Posterior vena cava (tissue), 2 donors: ENCODE measurements around the gene SIK1. TPM values are rescaled to one million over a fixed set of nuclear protein-coding genes. Genes with fewer than 3 reads are reported as not detected.
"Not testable (repeated sequence)": the region's sequence is repeated elsewhere in the genome, so short reads cannot be mapped to it uniquely, and the experiment has no call there.

Experiments used
- DNase-seq: peaks from one replicate; pipeline ENCODE4 v3.0.0-alpha.2; 2020; ENCODE audit warnings: low spot score
- intact Hi-C, 2 donors: fragments of 100-400 bp; cut with DNase I; formaldehyde crosslinking; loops; one replicate each; pipeline versions ENCODE4 v1.14.1 to v1.14.2; 2022 to 2023
- total RNA-seq, 2 donors: library from RNA; stranded (reverse); fragmentation: NEBNext Ultra II Directional; extraction: Animal tissue kit (Norgen Biotek cat#: 25700); gene quantifications; one replicate each; pipeline ENCODE4 v1.2.1, GENCODE V29; 2021
- donor health status: DM: yes; HTN: yes; CAD: no.
- donor health status: DM: yes; HTN: yes; CAD: no.

SIK1 gene
- total RNA-seq, 2 donors from 2014 or later: 9.9 to 34.9 TPM

- intact Hi-C loops, DNase-seq: not testable (repeated sequence)
Observed at GRCh38 chr21:43399595-43400015, 27.3 kb downstream of the SIK1 start.

- DNase-seq, intact Hi-C loops: not testable (repeated sequence)
Observed at GRCh38 chr21:43399136-43399535, 27.8 kb downstream of the SIK1 start.

DNA sequence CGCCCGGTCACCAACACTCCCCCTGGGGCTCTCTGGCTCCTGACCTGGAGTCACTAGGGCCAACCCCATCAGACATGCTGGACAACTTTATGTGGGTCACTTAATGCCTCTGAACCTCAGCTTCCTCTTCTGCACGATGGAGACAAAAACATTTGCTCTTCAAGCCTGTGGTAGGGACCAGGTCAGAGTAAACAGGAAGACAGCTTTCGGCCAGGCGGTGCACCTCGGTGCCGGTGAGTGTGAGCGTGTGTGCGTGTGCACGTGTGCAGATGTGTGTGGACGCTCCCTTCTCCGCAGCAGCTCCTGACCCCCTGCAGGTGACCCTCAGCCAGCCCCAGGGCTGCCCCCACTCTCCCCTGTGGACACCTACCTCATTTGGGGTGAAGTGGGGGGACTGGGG lies 28.4 kb downstream of the SIK1 start:
- DNase-seq, intact Hi-C loops: not testable (repeated sequence)

DNA sequence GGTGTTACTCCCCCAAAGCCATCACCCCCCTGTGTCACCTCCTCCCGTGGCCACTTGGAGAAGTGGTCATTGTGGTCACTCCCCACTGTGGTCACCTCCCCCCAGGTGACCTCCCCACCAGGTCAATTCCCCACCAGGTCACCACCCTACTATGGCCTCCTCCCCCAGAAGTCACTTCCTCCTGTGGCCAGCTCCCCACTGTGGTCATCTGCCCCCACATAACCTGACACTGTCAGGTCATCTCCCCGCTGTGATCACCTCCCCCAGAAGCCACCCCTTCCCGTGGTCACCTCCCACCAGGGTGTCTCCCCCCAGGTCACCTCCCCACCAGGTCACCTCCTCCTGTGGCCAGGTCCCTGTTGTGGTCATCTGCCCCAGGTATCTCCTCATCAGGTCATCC lies 28.9 kb downstream of the SIK1 start:
- intact Hi-C loops, DNase-seq: not testable (repeated sequence)

GRCh38 chr21:43397439-43397808 lies 29.5 kb downstream of the SIK1 start:
- DNase-seq, intact Hi-C loops: not testable (repeated sequence)

DNA sequence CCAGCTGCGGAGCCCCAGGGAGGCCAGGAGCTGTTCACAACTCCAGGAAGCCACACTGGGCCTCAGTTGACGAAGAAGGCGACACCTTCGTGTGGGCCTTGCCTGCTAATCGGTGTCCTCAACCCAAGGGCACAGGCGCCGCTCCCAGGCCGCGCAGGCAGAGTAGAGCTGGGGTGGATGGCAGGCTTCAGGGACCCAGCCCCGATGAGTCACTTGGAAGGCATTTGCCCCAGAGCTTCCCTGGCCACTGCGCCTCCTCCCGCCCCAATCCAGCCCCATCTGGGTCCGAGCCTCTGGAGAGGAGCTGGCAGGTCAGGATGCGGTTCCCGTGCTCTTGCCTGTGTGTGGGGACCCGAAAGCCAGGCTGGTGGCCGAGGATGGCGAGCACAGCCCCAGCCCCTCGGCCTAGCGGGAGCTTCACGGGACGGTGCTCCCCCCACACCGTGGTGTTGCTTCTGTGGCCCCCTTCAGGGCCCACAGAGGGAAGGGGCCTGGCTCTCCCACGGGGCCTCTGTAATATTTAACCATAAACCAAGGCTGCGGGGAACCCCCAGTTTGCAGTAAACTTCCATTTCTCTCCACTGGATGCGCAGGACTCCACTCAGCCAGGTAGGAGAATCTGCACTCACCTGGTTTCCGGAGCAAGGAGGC lies 30.0 kb downstream of the SIK1 start:
- DNase-seq, intact Hi-C loops: not testable (repeated sequence)

- DNase-seq, intact Hi-C loops: not testable (repeated sequence)
Observed at GRCh38 chr21:43383351-43383750, 43.6 kb downstream of the SIK1 start.

DNA sequence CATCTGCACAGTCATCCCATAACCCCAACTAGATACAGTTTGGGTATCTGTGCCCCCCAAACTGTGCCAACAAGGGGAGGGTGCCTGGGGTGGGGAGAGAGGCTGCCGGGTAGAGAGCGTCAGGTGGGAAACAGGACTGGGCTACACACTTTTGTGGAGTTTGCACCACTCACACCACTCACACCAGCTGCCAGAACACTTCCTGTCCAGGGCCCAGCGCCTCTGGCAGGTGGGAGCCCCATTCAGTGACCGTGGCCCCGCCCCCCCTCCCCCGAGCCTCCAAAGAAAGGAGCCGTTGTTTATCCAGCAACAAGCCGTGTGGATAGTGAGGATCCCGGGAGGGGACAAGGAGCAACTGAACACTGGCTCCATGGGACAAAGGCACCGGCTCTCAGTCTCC lies 44.0 kb downstream of the SIK1 start:
- intact Hi-C loops, DNase-seq: not testable (repeated sequence)

DNA sequence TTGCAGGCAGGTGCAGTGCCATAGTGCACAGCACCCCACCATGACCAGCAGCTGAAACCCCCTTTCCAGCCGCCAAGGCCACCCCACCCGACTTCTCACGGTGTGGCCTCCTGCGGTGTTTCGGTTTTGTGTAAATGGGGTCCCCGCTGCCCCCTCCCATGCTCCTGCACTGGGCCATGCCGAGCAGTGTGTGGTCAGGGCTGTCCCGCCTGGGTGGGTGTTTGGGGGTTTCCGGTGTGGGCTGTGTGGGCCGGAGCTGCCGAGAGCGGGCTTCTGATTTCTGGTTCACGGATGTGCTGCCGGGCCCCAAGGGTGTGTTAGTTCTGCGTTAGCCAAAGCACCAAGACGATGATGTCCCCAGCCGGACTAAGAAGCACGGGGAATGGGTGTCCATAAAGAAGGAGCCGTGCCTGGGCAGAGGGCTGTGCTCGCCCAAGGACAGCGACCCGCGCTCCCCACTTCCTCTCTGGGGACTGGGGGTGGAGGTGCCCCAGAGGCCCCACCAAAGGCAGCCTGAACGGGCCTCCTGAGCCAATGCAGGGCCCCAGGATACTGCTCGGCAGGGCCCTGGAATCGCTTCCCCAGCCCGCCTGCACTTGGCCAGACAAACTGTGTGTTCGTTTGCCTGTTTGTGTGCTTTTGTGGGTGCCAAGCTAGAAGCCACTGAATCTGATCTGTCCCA lies 45.9 kb downstream of the SIK1 start:
- intact Hi-C loops, DNase-seq: not testable (repeated sequence)

GRCh38 chr21:43380337-43380736 lies 46.6 kb downstream of the SIK1 start:
- intact Hi-C loops, DNase-seq: not testable (repeated sequence)

DNA sequence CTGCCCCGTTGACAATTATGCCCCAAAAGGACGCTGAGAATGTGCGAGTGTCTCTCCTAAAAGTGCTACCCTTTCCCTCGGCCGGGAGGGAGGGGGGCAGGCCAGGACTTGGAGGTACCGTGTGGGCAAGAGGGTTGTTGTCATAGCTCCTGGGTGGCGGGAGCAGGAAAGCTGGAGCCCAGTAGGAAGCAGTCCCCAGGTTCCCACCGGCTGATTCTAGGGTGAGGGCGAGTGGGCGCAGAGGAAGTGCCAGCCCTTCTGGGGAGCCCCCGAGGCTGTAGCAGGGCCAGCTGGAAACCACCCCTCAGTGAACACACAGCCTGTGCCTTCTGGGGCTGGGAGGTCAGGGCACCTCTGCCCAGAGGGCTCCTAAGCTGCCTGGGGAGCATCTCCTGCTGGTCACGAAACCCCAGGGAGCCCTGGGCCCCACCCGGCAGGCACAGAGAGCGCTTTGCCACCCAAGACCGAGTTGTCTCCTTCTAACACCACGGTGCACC lies 47.3 kb downstream of the SIK1 start:
- DNase-seq, intact Hi-C loops: not testable (repeated sequence)

DNA sequence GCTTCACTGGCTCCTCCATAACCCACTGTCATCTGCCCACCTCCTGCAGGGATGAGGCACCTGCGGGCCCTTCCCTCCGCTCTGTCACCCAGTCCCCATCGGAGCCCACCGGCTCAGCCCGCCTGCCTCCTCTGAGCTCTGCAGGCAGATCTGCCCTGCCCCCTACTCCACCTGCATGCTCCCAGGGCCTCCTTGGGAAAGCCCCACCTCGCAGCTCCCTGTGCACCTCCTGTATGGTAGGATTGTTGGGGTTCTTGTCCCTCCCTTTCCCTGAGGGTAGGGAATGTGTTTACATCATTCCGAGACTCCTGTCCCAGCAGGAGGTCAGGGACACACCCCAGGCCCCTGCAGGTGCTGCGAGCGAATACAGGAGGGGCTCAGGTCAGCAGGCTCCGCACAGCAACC lies 50.5 kb downstream of the SIK1 start:
- intact Hi-C loops: no loop called here
- no peak for DNase-seq

GRCh38 chr21:43375837-43376477 lies 51.0 kb downstream of the SIK1 start:
- no peak for DNase-seq
- intact Hi-C loops: no loop called here

DNA sequence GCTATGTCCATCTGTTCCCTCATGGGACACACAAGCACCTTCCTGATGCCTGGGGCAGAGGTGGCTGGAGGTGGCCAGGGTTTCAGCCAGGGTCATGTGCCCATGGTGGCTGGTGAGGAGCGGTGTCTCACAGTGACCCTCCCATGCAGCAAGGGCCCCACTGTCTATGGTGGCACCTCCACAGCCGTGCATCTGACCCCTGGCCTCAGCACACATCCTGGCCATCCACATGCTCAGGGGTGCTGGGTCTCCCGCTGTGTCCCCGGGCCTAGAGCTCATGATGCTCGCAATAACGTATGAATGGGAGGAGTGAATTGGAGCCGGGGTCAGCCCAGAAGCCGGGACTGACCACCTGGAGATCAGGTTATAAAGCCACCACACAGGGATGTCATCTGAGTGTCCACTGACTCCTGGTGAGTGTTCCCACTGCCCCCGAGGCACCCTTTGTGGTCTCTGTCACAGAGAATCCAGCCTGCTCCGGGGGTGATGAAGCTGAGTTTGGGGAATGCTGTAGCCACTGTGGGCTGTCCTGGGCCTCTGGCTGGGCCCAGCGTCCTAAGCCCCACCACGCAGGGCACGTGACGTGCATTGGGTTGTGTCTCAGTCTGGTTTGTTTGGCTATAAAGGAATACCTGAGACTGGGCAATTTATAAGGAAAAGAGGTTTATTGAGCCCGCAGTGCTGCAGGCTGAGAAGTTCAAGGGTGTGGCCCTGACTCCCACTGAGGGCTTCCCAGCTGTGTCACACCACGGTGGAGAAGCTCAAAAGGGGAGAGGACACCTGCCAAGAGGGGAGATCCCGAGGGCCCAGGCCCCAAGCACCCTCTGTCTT lies 51.7 kb downstream of the SIK1 start:
- intact Hi-C loops: no loop called here

DNA sequence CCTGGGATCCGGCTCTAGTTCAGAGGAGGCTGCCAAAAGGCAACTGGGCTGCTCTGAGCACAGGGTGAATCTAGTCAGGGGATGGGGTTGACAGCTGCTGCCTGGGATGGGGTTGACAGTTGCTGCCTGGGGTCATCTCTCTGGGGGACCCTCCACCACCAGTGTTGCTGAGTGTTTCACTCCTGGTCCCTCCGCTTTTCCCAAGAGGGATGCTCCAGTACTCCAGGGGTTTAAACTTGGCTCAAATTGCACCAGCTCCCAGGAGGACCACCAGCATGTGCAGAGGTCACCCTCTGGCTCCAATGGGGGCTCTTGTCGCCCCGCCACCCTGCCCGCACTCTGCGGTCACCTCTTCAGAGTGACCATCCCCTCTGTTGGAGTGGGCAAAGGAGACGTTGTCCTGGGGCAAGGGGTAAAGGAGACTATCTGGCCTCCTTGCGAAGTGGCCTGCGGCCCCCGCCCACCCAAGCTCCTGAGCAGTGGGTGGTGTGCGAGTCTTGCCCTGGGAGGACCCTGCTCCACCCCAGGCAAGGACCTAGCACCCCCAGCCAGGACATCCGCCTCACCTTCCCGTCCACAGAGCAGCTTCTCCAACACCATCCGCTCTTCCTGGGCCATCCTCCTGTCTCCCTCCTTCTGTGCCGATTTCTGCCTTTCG lies 52.6 kb downstream of the SIK1 start:
- intact Hi-C loops: no loop called here
- DNase-seq: no peak

More for the DNA sequence above, 51.7 kb downstream of the SIK1 start:
- DNase-seq: no peak

DNA sequence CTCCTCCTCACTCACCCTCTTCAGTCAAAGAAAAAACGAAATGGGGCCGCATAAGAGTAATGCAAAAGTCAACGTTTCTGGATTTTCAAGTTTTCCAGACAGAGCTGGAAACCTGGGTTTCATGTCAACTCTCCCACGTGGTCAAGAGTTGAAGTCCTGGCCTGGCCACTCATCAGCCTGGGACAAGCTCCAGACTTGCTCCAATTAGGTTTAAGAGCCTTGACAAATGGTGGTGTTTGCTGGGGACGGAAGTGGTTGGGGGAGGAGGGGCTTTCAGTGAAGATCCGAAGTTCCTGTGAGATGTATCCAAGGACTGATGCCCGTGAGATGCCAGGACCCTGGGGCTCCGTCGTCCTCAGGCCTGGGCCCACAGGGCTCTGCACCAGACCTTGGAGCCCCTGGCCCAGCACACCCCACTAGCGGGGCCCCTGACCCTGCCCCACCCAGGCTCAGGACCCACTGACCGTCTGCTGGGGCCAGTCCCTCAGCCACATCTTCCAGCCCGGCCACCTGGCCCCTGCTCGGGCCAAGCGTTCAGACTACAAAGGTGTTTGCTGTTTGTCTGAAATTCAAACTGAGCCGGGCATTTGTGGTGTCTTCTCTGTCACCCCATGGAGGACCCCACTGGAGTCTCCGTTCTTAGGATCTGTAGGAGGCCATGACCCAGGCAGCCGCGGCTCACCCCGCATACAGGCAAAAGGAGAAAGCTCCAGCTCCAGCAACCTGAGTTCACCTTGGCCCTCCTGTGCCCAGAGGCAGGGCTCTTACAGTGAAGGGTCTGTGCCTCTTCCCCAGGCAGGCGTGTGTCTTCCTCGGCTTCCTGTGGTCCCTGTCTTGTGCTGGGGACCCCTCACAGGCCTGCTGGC lies 53.3 kb downstream of the SIK1 start:
- no peak for DNase-seq
- intact Hi-C loops: no loop called here

GRCh38 chr21:43372663-43373361 lies 54.1 kb downstream of the SIK1 start:
- no peak for DNase-seq
- intact Hi-C loops: no loop called here
